GM12892 (cell line): ENCODE data around the gene SMCO2.
A peak's percentile ranks its signal among the peaks of the same experiment; 100 is the strongest.

Experiments used
- DNase-seq: peaks from one replicate; pipeline ENCODE4 v3.0.0; 2011; ENCODE audit not compliant: insufficient read length
- FAIRE-seq: peaks from 2 replicates; lab custom pipeline; 2011; peaks lifted over from hg19 to GRCh38; lab: Jason Lieb, UNC
- POLR2A ChIP-seq: IDR thresholded peaks from 2 replicates; pipeline ENCODE4 v1.6.1; 2011; ENCODE audit warnings: low read depth, low read length, control low read depth
- POLR2AphosphoS5 ChIP-seq: IDR thresholded peaks from 2 replicates; pipeline ENCODE4 v1.6.1; 2011; ENCODE audit warnings: low read depth, low read length, control low read depth
- TAF1 ChIP-seq: IDR thresholded peaks from 2 replicates; pipeline ENCODE4 v1.6.1; 2011; ENCODE audit warnings: low read depth, mild to moderate bottlenecking, control low read depth, low read length, borderline replicate concordance

The SMCO2 gene

DNA sequence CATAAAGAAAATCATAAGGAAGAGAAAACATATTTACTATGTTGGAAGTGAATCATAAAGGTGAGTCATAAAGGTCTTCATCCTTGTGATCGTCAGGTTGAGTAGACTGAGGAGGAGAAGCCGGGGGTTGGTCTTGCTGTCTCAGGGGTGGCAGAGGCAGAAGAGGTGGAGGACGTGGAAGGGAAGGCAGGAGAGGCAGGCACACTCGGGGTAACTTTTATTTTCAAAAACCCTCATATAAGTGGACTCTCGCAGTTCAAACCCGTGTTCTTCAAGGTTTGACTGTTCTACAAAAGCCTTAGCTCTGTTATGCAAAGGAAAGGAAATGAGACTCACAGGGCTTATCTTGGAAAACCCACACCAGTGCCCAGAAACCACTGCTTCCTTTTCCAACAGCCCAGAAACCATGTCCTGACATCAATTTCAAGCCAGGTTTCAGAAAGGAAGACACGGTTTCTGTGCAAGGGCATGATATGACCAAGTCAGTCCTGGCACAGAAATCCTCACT lies 14.0 kb downstream of the SMCO2 start:
- DNase-seq, result no peak
- TF ChIP-seq POLR2A (no peak), POLR2AphosphoS5 (no peak), TAF1 (no peak)
- peak; percentile 64 for FAIRE-seq

DNA sequence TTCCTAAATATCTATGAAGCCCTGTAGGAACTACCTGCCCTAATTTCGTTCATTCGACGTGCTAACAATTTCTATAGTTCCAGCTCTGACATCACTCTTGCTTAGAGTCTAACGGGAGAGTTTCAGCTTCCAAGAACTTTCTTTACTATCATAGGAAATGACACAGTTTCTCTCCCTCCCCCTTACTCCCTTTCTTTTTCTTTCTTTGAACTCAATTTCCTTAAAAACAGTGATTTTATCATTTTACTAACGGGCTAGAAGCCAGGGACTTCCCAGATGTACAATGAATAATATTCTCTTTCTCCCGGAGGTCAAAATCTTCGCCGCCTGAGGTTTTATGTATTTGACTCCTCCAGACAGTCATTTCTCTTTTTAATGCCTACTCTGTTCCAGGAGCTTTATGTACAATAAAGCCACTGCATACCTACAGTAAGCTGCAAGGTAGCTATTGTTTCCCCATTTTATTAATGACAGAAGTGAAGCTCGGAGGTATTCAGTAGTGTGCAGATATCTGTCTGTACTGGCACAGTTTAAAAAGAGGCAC lies 15.7 kb downstream of the SMCO2 start:
- no peak for DNase-seq
- FAIRE-seq, result peak; percentile 51
- no peak for TF ChIP-seq POLR2AphosphoS5
- no peak for TF ChIP-seq TAF1
- TF ChIP-seq POLR2A, result no peak

DNA sequence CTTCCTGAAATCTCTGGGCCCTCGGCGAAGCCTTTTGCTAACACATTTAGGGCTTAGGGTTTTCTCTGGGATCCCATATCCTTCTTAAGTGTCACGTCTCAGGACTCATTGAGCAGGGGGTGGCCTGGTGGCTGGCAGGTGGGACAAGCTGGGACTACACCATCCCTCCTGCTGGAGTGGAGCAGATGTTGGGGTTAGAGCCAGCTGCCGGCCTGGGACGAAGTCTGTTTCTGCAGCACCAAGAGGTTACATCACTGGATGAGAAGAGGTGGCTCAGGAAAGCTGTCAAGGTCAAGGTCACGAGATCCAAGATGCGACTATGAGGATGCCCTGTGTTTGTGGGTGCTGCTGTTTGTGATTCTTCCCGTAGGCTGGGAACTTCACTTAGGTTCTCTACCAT lies 16.3 kb downstream of the SMCO2 start:
- FAIRE-seq, result no peak
- DNase-seq, result no peak
- TF ChIP-seq TAF1, result no peak

DNA sequence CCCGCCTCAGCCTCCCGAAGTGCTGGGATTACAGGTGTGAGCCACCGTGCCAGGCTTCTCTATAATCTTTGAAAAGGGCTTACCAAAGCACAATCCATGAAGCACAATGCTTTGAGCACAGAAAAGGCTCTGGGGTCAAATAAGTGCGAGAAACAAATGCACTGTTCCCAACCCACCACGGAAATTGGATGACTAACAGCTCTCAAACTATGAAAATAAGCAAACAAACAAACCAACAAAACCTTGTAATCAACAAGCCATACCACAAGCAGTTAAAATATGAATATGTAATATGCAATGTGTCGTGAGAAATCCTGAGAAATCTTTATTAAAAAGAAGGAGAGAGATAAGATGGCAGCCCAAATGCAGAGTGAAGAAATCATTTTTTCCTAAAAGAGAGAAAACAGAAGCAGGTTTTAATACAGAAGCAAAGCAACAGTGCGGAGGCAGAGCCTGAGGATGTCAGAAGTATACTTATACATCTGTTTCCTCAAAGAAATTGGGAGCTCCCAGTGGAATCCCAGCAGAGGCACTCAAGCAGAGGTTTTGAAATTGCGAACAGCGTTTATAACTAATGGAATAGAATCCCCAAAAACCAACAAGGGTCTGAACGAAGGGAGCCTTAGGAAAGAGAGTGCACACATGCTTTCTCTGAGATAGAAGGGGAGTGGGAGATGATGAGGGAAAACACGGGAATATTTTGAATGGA lies 17.1 kb downstream of the SMCO2 start:
- FAIRE-seq, result no peak
- TF ChIP-seq POLR2A (no peak), TAF1 (no peak)
- DNase-seq, result no peak

DNA sequence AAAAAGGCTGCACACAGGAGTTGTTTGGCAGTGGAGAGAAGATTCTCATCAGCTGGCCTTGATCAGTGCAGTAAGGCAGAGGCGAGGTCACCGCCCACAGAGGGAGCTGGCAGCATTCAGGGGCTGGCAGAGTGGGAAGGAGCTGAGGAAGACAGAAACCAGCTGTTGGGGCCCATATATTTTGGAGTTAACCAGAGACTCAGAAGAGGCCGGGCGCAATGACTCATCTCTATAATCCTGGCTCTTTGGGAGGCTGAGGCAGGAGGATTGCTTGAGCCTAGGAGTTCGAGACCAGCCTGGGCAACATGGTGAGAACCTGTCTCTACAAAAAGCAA lies 17.7 kb downstream of the SMCO2 start:
- TF ChIP-seq TAF1, result no peak
- no peak for TF ChIP-seq POLR2AphosphoS5
- no peak for TF ChIP-seq POLR2A
- DNase-seq (no peak), FAIRE-seq (no peak)

DNA sequence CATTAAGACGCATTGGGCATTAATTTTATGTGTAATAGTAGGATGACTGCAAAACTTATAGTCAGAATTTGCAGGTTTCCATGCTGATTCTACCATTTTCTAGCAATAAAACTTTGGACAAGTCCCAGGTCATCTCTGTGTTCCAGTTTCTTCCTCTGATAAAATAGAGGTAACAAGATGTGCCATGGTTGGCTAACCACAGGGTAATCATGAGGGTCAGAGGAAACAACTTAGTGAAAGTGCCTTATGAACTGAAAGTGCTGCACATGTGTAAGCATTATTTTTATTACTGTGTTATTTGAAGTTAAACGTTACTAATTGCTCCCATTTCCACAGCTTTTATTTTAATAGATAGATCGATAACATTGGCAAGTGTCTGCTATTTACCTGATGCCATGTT lies 21.1 kb downstream of the SMCO2 start:
- TF ChIP-seq POLR2A (no peak), TAF1 (no peak), POLR2AphosphoS5 (no peak)
- peak; percentile 5 for FAIRE-seq
- DNase-seq, result no peak

DNA sequence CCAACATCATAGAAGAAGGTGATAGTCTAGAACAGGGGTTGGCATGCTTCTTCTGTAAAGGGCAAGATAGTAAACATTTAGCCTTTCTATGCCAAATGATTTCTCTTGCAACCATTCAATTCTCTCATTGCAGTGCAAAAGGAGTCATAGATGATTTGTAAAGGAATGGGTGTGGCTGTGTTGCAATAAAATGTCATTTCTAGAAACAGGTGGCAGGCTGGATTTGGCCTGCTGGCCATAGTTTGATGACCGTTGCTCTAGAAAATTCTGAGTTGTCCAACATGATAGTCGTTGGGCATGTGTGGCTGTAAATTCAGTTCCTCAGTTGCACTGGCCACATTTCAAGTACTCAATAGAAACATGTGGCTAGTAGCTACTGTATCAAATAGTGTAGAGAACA lies 21.7 kb downstream of the SMCO2 start:
- FAIRE-seq, result no peak
- no peak for TF ChIP-seq POLR2A
- no peak for TF ChIP-seq POLR2AphosphoS5
- TF ChIP-seq TAF1, result no peak
- no peak for DNase-seq

DNA sequence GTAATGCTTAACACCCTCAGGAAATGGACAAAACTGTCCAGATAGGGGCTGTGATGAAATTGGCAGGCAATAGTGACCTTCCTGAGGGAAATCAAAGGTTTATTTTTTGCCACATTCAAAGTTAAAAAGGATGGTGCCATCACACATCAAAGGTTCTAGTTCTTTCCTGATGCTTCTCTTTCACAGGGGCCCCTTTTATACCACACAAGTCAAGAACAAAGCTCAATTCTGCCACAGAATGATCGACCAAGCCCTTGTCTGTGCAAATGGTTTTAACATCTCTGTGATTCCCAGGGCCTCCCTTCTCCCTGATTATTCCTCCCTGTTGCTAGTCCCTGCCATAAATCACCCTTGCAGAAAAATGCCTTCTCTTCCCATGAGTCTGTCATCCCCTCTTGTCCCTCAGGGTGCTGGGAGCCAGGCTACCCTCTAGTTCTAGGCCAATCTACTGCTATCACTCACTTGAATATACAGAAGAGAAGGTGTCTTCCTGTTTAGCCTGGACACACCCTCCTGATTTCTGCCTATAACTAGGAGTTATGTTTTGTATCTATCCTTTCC lies 22.7 kb downstream of the SMCO2 start:
- FAIRE-seq, result no peak
- TF ChIP-seq POLR2AphosphoS5 (no peak), TAF1 (no peak), POLR2A (no peak)
- no peak for DNase-seq

DNA sequence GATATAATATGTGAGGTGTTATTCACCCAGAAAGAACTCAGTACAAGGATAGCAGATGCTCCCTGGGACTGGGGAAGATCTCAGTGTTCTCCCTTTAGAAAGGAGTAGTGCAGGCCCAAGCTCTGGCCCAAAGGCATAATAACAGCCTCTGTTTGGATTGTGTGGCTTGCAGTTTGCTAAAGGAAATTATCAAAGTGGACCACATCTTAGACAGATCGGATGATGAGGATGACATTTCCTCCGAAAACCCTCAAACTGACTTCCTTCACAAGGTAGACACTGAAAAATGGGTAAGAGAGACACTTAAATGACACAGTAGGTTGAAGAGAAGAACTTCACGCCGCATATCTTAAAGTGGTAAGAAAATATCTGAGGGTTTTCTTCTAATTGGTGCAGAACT lies 26.1 kb downstream of the SMCO2 start:
- no peak for TF ChIP-seq POLR2AphosphoS5
- TF ChIP-seq TAF1, result no peak
- no peak for TF ChIP-seq POLR2A
- FAIRE-seq (no peak), DNase-seq (no peak)

DNA sequence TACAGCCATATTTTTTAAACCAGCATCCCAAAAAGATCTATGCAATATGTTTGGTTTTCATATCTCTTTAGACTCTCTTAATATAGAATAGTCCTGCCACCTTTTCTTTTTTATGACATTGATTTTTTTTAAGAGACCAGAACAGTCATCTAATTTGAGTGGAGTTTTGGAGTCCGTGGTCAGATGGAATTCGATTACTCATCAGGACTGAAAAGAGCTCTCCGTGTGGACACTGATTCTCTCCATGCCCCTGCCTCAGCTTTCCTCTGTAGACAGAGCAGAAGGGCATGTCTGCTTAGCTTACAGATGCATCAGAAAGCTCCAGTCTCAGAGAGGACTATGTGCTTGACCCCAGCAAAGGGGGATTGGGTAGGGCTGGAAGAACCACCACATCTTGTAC lies 27.8 kb downstream of the SMCO2 start:
- DNase-seq, result no peak
- no peak for FAIRE-seq
- TF ChIP-seq TAF1 (no peak), POLR2A (no peak), POLR2AphosphoS5 (no peak)

DNA sequence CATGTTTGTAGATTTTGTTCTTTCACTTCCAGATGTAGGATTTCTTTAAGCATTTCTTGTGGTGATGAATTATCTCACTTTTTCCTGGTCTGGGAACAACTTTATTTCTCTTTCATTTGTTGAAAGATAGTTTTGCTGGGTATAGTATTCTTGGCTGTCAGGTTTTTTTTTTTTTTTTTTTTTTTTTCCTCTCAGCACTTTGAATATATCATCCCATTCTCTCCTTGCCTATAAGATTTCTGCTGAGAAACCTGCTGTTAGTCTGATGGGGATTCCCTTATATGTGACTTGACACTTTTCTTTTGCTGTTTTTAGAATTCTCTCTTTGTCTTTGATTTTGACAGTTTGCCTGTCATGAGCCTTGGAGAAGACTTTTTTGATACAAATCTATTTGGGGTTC lies 30.5 kb downstream of the SMCO2 start:
- no peak for DNase-seq
- TF ChIP-seq TAF1 (no peak), POLR2AphosphoS5 (no peak), POLR2A (no peak)
- FAIRE-seq, result no peak

DNA sequence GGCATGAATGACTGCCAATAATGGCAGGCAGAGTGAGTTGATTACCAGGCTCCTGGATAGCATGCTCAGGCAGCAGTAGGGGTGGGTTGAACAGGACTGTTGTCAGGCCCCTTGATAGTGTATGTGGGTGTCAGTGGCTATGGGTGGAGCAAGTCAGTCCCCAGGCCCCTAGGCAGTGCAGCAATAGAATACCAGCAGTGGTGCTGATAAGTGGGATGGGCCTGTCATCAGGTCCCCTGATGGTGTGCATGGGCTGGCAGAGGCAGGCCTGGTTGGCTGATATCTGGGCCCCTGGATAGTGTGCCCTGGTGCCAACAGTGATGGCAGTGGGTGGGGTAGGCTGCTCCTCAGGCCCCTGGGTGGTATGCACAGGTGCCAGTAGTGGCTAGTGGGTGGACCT lies 32.4 kb downstream of the SMCO2 start:
- FAIRE-seq, result no peak
- no peak for DNase-seq

More for the DNA sequence above, 32.4 kb downstream of the SMCO2 start:
- TF ChIP-seq POLR2AphosphoS5 (no peak), POLR2A (no peak), TAF1 (no peak)
